Subcutaneous adipose tissue (tissue), 4 donors: Measurements from ENCODE around the gene LRR1. TPM values are rescaled to one million over a fixed set of nuclear protein-coding genes. Genes with fewer than 3 reads are reported as not detected.

Experiments
- total RNA-seq, 4 donors: library from RNA; depleted of rRNA; stranded (reverse); fragments of >200 nt; gene quantifications; one replicate each; pipeline ENCODE4 v1.1.0, GENCODE V29; 2016
- TF ChIP-seq, protein P1 (sequence below): fragments of 450-650 bp; IDR thresholded peaks from one replicate; pipeline ENCODE4 v1.5.1; 2016; ENCODE audit warnings: low read depth, mild to moderate bottlenecking, control low read depth, antibody characterized with exemption, moderate library complexity

The LRR1 gene
- total RNA-seq, 4 donors from 2014 or later, result 6.6 to 12.6 (median 11.7) TPM

DNA sequence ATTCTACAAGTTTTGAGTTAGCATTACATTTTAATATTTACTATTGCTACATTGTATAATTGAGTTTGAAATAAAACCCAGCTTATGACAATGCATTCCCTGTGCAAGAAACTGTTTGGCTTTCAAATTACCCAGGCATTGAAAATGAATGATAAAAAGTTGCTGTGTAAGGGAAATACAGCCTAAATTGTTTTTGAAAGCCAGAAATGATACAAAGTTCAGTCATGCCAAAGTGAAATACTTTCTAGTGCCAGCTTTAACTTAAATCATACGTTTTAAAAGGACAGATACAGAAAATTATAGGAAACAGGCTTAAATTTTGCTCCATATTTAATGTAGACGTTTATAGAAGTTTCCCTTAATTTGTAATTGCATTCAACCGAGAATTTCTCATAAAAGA is 24.6 kb downstream of the LRR1 start:
- TF ChIP-seq, protein P1, sequence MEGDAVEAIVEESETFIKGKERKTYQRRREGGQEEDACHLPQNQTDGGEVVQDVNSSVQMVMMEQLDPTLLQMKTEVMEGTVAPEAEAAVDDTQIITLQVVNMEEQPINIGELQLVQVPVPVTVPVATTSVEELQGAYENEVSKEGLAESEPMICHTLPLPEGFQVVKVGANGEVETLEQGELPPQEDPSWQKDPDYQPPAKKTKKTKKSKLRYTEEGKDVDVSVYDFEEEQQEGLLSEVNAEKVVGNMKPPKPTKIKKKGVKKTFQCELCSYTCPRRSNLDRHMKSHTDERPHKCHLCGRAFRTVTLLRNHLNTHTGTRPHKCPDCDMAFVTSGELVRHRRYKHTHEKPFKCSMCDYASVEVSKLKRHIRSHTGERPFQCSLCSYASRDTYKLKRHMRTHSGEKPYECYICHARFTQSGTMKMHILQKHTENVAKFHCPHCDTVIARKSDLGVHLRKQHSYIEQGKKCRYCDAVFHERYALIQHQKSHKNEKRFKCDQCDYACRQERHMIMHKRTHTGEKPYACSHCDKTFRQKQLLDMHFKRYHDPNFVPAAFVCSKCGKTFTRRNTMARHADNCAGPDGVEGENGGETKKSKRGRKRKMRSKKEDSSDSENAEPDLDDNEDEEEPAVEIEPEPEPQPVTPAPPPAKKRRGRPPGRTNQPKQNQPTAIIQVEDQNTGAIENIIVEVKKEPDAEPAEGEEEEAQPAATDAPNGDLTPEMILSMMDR, result no peak

DNA sequence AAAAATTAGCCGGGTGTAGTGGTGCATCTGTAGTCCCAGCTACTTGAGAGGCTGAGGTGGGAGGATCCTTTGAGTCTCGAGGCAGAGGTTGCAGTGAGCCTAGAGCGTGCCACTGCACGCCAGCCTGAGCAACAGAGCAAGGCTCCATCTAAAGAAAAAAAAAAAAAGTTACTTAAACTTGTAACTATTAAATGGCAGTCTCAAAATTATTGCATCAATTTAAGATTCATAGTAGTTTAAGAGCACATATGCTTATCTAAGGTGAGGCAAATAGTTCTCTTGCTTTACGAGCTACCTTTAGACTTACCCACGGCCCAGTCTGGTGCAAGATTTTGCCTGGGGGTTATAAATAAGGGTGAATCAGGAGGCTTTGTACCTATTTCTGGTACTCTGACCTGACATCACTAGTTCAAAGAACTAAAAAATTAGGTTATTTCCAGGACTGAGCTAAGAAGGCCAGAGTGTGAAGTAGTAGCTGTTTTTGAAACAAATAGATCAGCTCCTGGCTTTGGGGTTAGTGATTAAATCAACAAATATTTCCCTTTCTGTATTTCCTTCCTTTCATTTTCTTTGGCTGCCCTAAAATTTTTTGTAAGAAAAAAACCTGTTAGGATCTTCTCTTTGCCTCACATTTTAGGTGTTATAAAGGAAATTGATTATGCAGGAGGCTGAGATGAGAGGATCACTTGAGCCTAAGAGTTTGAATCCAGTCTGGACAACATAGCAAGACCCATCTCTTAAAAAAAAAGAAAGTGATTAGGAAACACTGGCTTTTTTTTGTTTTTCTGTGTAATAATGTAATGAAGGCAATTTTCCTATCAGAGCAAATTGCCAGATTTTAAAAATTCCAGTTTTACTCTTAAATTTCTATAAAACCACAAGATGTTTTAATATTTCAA is 25.4 kb downstream of the LRR1 start:
- TF ChIP-seq, protein P1, result no peak

DNA sequence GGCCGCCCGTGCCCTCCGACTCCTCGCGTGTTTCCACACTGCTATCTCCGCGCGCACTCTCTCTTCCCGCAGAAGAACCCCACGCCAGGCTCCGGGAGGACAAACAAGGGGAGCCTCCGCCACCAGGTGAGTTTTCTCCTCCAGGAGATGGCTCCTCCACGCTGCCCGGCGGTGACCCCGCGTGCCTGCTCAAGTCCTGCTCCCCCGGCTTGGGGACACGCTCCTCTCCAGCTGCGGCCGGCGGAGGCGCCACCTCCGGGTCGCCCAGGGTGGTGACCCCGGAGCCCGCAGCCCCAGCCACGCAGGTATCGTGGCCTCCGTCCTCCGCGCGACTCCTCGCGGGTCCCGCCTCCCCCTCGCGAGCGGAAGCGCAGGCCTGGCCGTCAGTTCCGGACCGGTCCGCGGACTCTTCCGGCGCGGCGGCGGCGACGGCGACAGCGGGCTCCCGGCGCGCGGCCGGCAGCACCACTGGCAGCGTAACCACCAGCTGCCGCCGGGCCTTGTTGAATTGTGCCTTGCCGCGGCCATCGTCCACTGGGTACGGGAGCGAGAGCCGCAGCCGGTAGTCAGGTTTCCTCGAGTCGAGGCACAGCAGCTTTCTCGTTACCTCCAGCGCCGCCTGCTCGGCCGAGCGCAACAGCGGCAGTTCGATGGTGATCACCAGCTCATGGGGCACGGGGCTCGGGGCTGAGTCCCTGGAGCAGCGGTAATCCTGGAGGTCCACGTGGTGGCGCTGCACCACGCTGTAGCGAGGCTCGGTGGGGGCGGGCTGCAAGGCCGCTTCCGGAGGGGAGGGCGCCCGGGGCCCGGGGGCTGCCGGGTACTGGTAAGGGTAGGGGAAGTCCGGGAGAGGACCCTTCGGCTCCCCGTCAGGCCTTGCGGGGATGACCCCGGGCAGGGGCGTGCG is 35.2 kb downstream of the LRR1 start:
- TF ChIP-seq, protein P1, result no peak

DNA sequence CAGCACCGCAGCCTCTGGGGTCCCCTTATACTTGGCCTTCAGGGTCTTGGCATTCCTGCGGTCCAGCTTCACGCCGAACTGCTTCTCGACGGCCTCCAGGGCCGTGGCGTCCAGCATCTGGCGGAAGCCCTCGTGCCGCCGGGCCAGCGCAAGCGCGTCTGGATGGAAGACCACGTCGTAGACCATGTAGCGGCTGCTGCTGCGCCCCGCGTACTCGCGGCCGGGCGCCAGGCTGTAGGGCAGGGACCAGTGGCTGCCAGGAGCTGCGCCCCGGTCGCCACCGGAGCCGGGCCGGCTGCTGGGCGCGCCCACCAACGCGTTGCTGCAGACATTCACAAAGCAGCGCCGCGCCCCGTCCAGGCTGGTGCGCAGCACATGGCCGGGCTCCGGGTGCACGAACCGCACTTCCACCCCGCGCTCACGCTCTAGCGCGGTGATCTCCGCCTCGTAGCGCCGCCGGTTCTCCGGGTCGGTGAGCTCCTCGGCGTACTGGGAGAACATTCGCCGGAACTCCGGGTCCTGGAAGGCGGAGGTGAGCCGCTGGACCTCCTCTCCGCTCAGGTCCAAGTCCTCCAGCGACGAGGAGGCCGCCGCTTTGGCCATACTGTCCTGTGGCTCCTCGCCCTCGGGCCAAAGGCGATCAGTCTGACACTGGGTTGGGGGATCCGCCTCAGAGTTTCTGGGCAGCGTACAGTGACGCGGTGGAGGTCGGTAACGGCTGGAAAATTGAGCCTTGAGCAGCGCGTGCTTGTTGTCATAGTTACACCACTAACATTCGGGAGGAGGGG is 36.0 kb downstream of the LRR1 start, which contains the start of gene DNAAF2:
Gene DNAAF2 (minus strand): TSS at position 698 of the 788 bp plus-strand sequence. CDS start 95 bp downstream, at position 603.
- TF ChIP-seq, protein P1, result no peak

DNA sequence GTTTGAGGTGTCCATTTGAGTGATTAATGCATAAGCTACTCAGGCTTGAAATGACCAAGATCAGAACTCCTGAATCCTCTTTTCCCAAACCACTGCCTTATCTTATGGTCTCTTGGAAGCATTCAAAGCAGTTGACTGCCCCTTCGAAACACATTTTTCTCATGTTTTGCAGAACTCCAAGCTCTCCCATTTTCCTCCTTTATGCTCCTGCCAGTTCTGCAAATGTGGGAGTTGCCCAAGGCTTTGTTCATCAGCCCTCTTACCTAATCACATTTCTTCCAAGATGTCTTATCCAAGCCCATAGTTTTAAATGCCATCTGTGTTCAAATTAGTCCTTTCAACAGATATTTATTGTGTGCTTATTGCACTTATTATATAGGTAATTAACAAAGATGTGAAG is 38.1 kb downstream of the LRR1 start:
- TF ChIP-seq, protein P1, result no peak

DNA sequence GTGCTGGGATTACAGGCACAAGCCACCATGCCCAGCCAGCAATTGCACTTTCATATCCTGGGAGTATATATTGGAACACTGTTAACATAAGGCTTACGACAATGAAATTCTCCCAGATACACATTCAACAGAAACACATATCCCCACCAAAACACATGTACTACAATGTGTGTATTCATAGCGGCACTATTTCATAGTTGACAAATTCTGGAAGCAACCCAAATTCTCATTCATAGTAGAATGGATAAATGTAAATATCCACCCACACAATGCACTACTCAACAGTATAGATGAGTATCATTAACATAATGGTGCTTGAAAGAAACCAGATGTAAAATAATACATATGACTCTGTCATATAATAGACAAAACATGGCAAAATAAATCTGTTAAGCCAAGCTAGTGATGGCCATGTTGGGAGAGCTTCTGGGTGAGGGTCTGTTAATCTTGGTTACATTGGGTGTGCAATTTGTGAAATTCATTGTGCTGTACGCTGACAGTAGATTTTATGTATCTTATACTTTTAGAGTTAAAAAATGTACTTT is 38.9 kb downstream of the LRR1 start:
- TF ChIP-seq, protein P1, result no peak
